Left kidney (tissue), 2 donors: ENCODE measurements around the gene PDGFRB. TPM values are rescaled to one million over a fixed set of nuclear protein-coding genes. Genes with fewer than 3 reads are reported as not detected.

Experiments used
- DNase-seq: peaks from one replicate; pipeline ENCODE4 v3.0.0-alpha.2; 2013
- polyA plus RNA-seq: library from polyadenylated mRNA; unstranded; fragments of 120-200 nt; gene quantifications from one replicate; pipeline ENCODE4 v1.2.1, GENCODE V29; 2013; ENCODE audit not compliant: insufficient read length

PDGFRB gene
- polyA plus RNA-seq, 1 donor: 137 TPM

GRCh38 chr5:150067405-150067960 is 88.2 kb downstream of the PDGFRB start:
- no peak for DNase-seq

GRCh38 chr5:150066901-150067396 is 88.7 kb downstream of the PDGFRB start:
- DNase-seq: no peak

GRCh38 chr5:150066436-150066835 is 89.2 kb downstream of the PDGFRB start:
- DNase-seq: no peak

GRCh38 chr5:150065886-150066285 is 89.8 kb downstream of the PDGFRB start:
- no peak for DNase-seq

- no peak for DNase-seq
These were observed 90.3 kb downstream of the PDGFRB start for GRCh38 chr5:150065346-150065745.

- no peak for DNase-seq
These were observed 90.9 kb downstream of the PDGFRB start for GRCh38 chr5:150064681-150065220.

Other genes with a start within 250 kb of the PDGFRB start
- 0.25 TPM for gene PDE6A, start 211.1 kb downstream of the PDGFRB start, polyA plus RNA-seq
- 22.8 TPM for gene SLC26A2, start 195.1 kb downstream of the PDGFRB start, polyA plus RNA-seq
- gene TIGD6, start 155.2 kb downstream of the PDGFRB start, polyA plus RNA-seq: 5.4 TPM
- gene HMGXB3, start 155.1 kb downstream of the PDGFRB start, polyA plus RNA-seq: 51.3 TPM
- gene CSF1R, start 69.3 kb downstream of the PDGFRB start, polyA plus RNA-seq: 11.8 TPM
- gene CDX1, start 10.9 kb upstream of the PDGFRB start, polyA plus RNA-seq: 0.45 TPM
- gene SLC6A7, start 34.2 kb upstream of the PDGFRB start, polyA plus RNA-seq: 0.12 TPM
- gene CAMK2A, start 133.9 kb upstream of the PDGFRB start, polyA plus RNA-seq: 4.6 TPM
- 2.6 TPM for gene ARSI, start 147.1 kb upstream of the PDGFRB start, polyA plus RNA-seq
- gene TCOF1, start 201.9 kb upstream of the PDGFRB start, polyA plus RNA-seq: 33.9 TPM